ENCODE data around the gene SLC6A1.

GRCh38 chr3:10976770-10977169 is 15.8 kb upstream of the SLC6A1 start:
- TF ChIP-seq ZC3H10 (CRISPR knock-in tag; IDR thresholded peaks at IDR 0.05) (no peak), PPARA (CRISPR knock-in tag; IDR thresholded peaks at IDR 0.05; ENCODE audit: borderline replicate concordance) (no peak), PATZ1 (CRISPR knock-in tag; IDR thresholded peaks at IDR 0.05; ENCODE audit: borderline replicate concordance) (no peak), ZFP3 (CRISPR knock-in tag; IDR thresholded peaks at IDR 0.05) (no peak), ISL1 (CRISPR knock-in tag; IDR thresholded peaks at IDR 0.05) (no peak), ZNF8 (CRISPR knock-in tag; IDR thresholded peaks at IDR 0.05) (no peak), POU6F1 (CRISPR knock-in tag; IDR thresholded peaks at IDR 0.05; ENCODE audit: borderline replicate concordance, low read depth) (no peak), CREB5 (CRISPR knock-in tag; IDR thresholded peaks at IDR 0.05; ENCODE audit: low read depth) (no peak), GLIS3 (CRISPR knock-in tag; IDR thresholded peaks at IDR 0.05) (no peak), ZNF70 (CRISPR knock-in tag; IDR thresholded peaks at IDR 0.05) (no peak), CSDC2 (CRISPR knock-in tag; IDR thresholded peaks at IDR 0.05) (no peak), ESRRG (CRISPR knock-in tag; IDR thresholded peaks at IDR 0.05) (no peak), ZNF565 (CRISPR knock-in tag; conservative IDR thresholded peaks at IDR 0.05; ENCODE audit: low read depth) (no peak), TSHZ2 (CRISPR knock-in tag; IDR thresholded peaks at IDR 0.05) (no peak)
